HG02623 (cell line): ENCODE results near the gene RASA3.
"Not testable (repeated sequence)": the region's sequence is repeated elsewhere in the genome, so short reads cannot be mapped to it uniquely, and the experiment has no call there.

Experiments
- ATAC-seq: cut with Tn5 transposase; IDR thresholded peaks from one replicate; pipeline ENCODE4 v1.9.1; 2021; ENCODE audit warnings: moderate library complexity; ENCODE audit not compliant: unreplicated experiment

The RASA3 gene

DNA sequence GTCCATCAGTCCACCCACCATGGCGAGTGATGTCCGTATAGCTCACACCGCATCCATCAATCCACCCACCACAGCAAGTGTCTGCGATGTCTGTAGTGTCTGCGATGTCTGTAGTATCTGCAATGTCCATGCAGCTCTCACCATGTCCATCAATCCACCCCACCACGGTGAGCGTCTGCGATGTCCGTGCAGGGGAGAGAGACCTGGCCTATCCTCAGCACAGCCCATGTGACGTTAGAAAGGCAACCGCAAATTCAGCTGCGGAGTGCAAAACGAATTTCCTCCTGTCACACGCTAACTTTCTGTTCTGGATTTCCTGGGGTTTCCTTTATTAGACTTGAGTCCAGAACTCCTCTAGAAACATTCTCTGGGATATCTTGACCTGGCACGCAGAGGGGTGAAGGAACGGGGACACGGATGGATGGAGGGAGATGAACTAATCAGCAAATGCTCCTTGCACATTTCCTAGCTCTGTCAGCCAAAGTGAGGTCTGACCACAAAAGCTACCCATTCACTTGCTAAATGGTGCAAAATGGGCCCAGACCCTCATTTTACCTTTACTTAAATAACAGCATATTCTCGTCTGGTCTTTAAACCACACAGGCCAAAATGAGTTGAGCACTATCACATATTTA lies 18.3 kb downstream of the RASA3 start:
- no peak for ATAC-seq

DNA sequence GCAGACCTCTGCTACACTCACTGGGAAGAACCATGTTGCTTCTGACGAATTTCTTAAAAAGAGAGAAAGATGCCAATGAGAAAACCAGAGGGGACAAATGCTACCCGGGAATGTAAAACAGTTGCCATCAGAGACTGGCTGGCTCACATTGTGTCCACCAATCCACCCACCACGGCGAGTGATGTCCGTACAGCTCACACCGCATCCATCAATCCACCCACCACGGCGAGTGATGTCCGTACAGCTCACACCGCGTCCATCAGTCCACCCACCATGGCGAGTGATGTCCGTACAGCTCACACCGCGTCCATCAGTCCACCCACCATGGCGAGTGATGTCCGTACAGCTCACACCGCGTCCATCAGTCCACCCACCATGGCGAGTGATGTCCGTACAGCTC lies 19.0 kb downstream of the RASA3 start:
- not testable (repeated sequence) for ATAC-seq

DNA sequence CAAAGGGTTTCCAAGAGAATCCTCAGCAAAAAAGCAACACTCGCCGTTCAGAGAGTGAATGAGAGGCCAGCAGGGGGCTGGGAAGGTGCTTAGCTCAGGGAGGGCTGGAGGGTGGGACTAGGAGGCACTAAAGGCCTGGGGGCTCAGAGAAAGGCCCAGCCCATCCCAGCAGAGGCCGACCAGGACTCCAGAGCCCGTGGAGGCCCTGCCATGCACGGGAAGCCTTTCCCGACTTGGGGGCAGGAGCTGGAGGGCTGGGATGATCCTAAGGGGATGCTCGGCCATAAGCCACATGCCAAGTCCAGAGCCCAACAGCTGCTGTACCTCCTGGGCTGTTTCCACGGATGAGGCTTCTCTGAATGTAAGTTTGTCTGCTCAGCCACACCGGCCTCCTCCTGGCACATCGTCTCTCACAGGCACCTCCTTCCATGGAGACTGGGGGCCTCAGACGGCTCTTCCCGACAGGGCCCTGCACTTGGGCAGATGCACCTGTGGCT lies 19.5 kb downstream of the RASA3 start:
- no peak for ATAC-seq

DNA sequence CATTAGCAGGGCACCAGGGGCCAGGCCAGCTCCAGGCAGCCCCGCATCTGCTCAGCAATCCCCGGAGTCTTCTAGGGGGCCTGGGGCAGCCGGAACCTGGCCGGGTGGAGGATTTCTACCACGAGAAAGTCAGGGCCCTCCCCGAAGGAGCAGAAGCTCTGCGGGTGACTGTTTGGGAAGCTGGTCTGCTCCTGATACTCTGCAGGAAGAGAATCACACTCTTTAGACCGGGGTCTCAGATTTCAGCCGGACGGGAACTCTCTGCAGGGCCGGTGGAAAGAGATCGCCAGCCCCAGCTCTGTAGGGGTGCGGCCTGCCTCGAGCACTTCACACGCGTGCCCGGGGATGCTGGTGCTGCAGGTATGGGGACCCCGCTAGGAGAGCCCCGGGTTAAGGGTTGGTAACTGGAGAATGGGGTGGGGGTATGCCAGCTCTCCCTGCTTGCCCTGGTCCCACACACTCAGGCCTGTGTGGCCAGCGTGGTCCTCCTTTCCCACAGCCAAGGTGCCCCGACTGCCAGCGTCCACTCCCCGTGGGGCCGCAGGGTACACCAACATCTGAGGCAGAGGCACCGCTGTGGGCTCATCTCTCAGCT lies 20.1 kb downstream of the RASA3 start:
- ATAC-seq = no peak

DNA sequence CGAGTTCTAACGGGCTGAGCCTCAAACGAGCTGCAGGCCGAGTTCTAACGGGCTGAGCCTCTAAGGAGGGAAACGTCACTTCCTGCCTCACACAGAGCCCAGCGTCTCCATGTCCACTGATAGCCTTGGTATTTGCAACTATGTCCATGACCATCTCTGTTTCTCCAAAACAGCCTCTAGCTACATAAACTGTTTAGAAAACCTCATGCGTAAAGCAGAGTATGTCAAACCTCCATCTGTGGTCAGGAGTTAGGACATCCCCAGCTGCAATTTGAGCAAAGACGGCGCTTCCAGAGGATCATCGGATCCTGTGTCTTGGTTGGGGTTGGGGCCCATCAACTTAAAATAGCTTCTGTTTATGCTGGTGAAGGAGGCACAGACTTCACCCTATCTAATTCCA lies 20.8 kb downstream of the RASA3 start:
- no peak for ATAC-seq

DNA sequence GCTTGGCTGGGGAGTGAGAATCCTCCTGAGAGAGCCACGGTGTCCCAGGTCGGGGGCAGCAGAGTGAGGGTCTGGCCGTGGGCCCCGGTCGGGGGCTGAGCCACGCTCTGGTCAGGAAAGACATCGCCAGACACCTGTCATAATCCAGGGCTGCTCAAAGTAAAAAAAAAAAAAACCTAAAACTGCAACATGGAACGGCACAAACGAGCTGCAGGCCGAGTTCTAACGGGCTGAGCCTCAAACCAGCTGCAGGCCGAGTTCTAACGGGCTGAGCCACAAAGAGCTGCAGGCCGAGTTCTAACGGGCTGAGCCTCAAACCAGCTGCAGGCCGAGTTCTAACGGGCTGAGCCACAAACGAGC lies 21.6 kb downstream of the RASA3 start:
- not testable (repeated sequence) for ATAC-seq

DNA sequence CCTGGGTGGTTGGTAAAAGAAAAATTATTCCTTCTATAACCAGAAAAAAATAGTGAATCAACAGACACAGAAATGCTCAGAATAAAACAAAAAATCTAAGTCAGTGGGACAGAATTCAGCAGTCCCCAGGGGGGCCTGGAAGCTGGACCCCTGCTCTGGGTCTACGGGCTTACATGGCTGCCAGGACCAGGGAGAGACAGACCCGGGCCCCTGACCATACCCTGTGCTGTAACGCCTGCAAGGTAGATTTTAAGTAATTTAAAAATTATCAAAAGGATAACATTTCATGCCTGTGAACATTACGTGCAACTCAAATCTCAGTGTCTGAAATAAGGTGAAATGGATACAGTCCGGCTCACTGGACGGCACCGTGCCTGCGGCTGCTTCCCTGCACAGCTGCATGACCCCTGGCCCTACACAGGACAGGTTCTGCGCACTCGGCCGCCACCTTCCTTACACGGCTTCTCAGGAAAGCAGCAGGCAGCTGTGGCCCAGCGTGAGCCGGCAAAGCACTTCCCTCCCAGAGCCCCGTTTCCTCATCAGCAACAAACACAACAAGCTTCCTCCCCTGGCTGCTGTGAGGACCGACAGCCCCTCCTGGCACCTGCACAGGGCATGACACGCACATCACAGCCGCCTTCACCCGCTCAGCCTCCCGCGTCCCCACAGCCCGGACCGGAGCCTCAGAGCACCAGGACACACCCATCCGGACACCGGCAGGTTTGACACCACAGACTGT lies 22.2 kb downstream of the RASA3 start:
- ATAC-seq = no peak

DNA sequence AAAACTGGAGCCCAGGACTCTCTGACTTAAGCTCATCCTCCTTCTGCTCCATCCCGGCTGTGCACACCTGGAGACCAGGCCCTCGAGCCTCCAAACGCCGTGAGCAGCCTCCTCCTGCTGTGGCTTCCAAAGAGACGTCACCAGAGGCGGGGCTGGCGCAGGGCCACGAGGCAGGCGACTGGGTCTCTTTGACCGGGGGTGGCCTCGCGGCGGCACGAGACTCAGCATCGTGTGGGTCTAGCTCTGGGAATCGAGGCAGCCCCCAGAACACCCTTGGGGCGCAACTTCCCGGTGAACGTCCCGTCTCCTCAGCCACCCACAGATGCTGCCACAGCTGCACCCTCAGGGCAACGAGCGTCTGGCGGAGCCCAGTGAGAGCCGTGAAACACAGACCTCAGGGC lies 22.8 kb downstream of the RASA3 start:
- no peak for ATAC-seq

DNA sequence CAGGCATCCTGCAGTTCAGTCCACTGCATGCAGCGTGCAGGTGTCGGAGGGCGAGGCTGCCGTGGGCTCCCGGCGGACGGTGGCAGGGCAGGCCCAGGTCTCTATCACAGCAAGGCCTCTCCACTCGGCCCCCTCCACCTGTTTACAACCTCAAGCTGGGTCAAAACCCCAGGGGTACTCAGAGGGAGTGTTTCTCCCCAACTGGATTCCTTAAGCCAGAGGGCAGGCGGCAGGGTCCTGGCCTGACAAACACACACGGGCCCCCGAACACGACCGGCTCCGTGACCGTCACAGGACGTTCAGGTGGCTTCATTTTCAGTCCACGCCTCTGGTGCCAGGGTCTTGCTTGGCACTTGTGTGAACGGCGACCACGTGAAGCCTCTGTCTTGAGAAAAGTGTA lies 23.5 kb downstream of the RASA3 start:
- no peak for ATAC-seq

DNA sequence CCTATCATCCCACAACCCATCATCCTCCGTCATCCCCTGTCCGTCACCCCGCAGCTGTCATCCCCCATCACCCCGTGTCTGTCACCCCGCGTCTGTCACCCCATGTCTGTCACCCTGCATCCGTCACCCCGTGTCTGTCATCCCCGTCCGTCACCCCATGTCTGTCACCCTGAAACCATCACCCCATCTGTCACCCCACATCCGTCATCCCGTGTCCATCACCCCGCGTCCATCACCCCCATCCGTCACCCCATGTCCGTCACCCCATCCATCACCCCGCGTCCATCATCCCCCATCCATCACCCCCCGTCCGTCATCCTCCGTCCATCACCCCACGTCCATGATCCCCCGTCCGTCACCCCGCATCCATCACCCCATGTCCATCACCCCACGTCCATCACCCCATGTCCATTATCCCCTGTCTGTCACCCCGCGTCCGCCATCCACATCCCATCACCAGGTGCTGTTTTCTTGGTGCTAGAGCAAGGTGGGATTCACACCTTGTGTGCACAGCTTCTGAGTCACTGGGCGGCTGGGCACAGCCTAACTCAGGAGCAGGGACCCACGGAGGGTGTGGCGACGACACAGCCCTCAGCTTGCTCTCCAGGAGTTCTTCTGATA lies 24.2 kb downstream of the RASA3 start:
- ATAC-seq = no peak

DNA sequence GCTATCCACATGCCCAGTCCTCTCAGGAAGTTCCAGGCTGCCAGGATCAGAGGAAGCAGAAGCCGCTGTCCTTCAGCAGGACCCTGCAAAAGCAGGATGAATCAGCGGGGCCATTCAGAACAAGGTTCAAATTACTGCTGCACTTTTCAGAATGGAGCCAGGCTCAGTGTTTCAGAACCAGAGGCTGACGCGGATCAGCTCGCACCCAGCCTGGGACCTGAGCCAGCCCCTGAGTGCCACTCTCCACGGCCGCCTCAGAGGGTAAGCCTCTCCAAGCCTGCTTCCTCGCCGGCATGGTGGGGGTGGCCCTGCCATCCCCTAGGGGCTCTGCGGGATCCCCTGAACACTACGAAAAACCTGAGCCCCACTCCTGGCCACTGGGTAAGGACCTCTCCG lies 24.7 kb downstream of the RASA3 start:
- no peak for ATAC-seq

DNA sequence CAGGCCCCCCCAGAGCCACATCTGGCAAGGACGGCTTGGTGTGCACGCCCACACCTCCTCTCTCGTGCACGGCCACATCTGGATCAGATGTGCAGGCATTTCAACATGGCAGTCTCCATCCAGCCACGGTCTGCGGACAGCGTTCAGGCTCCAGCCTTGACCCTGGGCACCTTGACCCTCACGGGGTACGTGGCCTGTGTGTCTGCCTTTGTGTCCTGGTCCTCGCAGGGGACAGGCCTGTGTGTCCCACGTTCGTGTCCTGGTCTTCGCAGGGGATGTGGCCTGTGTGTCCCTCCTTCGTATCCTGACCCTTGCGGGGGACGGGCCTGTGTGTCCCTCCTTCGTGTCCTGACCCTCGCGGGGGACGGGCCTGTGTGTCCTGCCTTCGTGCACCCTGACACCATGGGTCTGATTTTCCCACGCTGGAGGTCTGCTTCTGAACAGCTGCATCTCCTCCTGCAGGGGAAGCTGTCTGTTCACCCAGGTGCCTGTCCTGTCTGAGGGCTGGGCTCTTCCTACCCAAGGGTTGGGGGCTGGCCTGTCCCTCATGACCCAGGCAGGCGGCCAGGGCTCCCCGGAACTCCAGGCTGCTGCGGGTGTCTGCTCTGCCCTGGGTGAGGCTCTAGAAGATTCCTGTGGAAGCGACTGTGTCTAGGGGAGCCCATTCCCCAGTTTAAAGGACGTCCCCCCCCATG lies 25.3 kb downstream of the RASA3 start:
- no peak for ATAC-seq

DNA sequence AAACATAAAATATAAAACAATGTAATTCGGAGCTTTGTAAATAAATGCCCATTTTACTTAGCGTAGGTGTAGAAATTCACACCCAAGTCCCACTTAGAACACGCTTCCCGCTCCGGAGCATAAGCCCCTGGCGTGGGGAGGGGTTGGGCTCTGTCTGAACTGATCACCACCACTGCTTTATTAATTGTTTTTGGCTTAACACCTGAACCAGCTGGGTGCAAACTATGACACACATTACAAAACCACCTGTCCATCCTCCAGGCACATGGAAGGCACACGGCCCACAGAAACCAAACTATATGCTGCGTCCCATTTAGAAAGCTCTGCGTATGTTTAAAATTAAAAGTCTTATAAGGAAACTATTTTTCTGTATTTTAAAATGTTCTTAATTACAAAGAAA lies 25.9 kb downstream of the RASA3 start:
- no peak for ATAC-seq

DNA sequence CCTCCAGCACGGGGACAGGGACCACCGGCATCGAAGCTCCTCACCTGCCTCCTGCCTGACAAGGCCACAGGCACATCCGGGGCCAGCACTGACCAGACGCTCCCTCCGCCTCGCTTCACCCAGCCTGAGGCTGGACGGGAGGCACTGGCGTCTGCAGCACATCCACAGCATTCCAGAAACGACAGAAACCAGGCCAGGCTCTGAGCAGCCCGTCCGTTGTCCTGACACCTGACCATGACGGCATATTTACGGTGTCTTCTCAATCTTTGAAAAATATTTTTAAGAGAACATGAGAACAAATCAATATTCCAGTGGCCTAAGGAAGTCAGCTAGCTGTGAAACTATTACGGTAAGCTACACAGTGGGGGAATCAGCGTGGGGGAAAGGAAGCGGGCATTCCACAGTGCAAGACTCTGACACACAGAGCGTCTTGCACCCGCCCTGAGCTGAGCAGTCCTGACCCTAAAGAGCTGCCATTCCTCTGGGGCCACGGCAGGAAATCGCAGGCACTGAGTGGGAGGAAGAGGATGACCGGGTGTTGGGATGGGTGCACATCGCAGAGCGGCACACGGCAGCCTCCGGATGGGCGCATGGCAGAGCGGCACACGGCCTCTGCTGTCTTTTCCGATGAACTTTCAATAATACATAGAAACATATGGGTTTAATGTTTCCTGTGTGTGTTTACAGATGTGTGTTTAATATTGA lies 26.8 kb downstream of the RASA3 start:
- ATAC-seq = no peak

DNA sequence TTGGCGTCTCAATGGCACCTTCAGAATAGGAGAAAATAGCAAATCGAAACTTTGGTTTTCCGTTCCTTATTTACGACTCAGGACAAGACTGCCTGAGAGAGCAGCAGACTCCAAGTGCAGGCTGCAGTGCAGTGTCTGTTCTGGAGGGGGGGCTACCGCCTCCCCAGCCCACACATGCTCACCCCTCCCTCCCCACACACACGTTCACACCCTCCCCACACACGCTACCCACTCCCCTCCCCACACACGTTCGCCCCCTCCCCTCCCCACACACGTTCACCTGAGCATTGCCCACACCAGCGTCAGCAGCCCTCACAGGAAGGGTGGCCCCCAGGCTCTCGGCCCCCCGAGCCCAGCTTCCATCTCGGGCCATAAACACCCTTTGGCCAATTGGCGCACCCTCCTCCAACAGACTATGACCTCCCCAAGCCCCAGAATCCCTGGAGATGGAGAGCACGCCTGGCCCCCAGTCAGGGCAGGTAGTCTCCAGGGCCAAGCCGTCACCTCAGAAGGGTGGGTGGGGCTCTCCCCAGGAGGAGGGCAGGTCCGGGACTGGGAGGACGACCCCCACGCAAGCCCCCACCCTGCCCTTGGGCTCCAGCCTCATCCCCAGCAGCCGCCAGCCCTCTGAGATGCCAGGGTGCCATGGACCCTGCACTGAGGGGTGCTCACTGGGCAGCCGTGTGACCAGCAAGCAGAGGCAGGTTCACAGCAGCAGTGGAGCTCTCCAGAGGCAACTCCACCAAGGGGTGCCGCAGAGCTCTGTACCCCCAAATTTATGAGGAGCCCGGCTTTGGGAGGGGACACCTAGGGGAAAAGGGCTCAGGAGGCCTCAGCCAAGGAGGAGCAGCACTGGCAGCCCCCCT lies 27.5 kb downstream of the RASA3 start:
- ATAC-seq = no peak

DNA sequence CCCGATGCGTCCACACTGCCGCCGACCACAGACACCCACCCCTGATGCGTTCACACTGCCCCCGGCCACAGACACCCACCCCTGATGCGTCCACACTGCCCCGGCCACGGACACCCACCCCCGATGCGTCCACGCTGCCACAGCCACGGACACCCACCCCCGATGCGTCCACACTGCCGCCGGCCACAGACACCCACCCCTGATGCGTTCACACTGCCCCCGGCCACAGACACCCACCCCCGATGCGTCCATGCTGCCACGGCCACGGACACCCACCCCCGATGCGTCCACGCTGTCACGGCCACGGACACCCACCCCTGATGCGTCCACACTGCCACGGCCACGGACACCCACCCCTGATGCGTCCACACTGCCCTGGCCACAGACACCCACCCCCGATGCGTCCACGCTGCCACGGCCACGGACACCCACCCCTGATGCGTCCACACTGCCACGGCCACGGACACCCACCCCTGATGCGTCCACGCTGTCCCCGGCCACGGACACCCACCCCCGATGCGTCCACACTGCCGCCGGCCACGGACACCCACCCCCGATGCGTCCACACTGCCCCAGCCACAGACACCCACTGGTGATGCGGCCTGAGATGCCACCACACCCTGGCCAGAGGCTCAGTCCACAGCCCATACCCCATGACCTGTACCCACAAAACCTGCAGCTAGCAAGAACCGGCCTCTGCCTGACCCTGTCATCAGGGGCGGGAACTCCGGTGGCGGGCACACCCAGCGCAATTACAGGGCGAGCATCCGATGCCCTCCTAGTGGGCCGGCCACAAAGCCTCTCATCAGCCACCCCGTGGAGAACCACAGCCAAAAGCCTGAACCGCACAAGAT lies 28.4 kb downstream of the RASA3 start:
- no peak for ATAC-seq

DNA sequence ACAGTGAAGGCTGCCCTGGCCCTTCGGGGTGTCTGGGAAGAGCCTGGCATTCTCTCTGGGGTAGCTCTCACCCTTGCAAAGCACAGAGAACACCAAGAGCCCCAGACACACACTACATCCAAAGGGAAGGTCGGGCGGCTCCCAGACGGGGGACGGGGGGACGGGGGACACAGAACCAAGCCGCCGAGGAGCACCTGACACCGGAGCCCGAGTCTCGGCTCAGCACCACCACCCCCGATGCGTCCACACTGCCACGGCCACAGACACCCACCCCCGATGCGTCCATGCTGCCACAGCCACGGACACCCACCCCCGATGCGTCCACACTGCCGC lies 29.2 kb downstream of the RASA3 start:
- not testable (repeated sequence) for ATAC-seq

DNA sequence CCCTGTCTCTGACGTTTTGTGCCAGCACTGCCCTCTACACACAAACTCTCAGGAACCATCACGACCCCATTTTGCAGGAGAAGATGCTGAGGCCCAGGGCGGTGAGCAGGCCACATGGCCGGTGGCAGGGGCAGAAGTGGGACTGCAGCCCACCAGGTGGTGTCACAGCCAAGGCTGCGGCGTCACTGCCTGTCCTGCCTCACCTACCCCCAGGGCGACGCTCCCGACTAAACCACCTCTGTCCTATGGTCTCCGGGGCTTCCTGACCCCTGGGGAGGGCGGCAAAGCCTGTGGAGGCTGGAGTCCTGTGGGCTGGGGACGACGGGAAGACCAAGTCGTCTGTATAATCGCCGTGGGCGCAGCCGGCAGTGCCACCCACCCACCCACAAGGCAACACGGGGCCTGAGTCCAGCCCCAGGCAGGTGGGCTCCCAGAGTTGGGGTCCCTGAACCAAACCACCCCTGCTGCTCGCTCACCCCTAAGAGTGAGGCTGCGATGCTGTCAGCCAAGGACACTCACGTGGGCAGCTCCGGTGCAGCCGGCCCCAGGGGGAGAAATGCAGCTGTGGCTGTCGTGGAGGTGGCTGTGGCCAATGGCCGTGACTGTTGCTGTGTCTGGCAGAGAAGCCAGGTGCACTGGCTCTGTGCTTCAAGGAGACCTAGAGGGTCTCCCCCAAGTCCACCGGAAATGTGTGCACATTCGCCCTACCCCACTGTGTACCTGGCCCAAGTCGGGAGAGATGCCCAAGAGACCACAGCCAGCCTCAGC lies 29.7 kb downstream of the RASA3 start:
- ATAC-seq = no peak
